NCI-H748 (cell line): ENCODE measurements around the gene ANKS1A.

Source experiments
- DNase-seq: peaks from one replicate; lab custom pipeline; 2025; ENCODE audit not compliant: unreplicated experiment; lab: John Stamatoyannopoulos, UW

The ANKS1A gene

DNA sequence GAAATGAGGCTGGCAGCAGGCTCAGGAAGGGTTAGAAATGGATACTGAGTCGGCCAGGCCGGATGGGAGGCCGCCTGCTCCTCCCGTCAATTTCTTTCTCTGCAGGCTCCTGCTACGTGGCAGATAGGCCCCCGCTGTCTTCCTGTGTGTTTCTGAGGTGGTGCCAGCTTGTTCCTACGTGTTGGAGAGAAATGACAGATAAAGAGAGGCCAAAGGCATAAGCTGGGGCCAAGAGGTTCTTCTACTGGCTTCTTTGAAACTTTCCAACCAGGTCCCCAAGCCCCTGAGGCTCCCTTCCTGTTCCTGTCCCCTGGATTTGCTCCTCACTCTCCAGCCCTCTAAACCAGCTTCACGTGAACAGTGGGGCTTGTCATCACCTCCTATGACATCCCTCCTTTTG, 175.2 kb downstream of the ANKS1A start:
- DNase-seq = no peak

- no peak for DNase-seq
Observed at GRCh38 chr6:35064757-35065440, 175.8 kb downstream of the ANKS1A start.

DNA sequence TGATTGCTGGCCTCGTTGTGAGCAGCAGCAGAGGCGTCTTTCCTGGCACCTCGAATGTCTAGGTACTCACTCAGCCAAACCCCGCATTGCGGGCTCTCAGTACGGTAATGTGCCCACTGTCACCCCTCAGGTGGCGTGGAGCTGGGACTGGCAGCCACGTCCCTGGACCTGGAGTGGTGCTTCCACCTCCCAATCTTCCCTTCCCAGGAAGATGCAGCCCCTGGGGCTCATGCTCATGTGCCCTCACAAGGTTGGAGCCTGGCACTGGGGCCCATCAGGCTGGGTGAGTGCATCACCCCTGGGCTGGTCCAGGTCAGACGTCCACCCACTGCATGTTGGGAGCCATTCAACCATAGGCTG, 176.4 kb downstream of the ANKS1A start:
- DNase-seq = no peak

GRCh38 chr6:35065870-35066269, 176.8 kb downstream of the ANKS1A start:
- no peak for DNase-seq

GRCh38 chr6:35067234-35067633, 178.2 kb downstream of the ANKS1A start:
- no peak for DNase-seq

GRCh38 chr6:35068206-35068605, 179.2 kb downstream of the ANKS1A start:
- DNase-seq = no peak

GRCh38 chr6:35068644-35069043, 179.6 kb downstream of the ANKS1A start:
- DNase-seq = no peak

DNA sequence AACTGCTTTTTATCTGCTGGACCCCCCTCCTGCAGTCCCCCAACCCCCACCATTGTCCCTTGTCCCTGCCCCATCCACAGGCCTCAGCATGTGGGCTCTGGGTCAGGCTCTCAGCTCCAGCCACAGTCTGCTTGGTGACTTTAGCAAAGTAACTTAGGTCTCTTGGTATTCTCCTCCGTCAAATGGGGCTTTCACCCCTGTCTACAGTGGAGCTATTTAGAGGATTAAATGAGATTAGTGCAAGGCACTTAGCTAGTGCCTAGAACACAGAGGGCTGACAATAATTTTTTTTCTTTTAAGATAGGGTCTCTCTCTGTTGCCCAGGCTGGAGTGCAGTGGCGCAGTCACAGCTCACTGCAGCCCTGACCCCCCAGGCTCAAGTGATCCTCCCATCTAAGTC, 180.2 kb downstream of the ANKS1A start:
- DNase-seq = no peak

DNA sequence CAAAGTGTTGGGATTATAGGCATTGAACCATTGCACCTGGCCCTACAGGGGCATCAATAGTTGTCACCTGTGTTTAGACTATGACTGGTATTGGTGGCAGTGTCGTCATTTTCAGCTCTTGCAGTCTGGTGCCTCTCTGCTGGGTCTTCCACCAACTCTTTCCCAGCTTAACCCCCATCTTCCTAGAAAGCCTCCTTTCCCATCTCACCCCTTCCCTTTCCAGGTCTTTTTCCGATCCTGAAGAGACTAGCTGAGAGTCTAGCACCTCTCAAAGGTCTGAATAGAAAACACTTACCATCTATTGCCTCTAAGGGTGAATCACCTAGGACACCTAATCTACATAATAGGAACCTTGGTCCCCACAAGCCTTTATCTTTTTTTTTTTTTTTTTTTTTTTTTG, 181.1 kb downstream of the ANKS1A start:
- no peak for DNase-seq

DNA sequence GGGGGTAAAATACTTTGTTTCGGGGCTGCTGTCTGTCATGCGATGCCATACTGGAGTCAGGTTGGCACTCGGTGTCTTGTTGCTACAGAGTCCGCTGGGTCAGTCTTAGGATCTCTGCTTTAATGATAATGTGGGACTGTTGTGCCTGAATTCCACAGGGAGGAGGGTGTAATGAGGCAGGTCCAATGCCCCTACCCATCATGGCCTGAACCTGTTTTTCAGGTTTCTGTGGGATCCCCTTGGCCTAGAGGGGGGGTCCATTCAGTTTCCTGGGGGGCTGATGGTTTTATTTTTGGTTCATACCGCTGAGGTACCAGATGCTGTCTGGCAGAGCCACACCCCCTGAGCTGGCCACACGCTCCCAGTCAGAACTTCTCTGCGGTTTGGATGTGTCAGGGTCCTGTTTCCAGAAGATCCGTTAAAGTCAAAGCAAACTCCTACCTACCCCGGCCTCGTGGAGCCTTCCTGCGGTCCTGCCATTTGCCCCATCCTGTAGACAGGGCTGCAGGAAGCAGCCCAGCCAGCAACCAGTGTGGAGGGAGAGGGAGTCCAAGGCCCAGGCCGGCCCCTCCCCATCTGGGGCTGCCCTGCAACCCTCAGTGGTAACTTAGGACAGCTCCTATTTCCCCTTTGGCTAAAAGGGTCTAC, 182.4 kb downstream of the ANKS1A start:
- no peak for DNase-seq

DNA sequence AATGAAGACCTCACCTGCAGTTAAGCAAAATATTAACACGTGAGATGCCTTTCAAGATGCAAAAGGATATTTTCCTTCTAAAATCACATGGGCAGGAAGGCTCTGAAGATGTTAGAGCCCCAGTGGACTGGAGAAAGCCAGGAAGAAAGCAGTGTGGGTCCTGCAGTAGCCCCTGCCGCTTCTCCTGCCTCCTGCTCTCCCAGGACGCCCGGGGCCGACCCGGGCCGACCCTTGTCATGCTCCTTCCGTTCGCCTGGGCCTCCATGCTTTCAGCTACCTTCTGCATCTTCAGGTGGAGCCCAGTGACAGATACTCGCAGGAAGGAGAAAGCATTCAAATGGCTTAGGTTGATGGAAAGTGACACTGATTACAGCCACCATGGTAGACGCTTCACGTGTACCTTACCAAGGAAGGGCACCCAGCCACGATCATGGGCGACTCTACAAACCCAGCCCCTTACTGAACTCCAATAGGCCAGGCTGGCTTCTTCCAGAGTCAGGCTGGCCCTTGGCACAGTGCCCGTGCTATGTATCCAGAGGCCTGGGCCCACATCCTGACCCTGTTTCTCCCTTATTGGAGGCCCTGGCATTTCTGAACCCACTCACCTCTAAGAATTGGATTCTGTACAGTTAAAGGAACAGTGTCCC, 183.1 kb downstream of the ANKS1A start:
- no peak for DNase-seq

GRCh38 chr6:35072698-35073055, 183.6 kb downstream of the ANKS1A start:
- DNase-seq = no peak

GRCh38 chr6:35073211-35073610, 184.2 kb downstream of the ANKS1A start:
- DNase-seq = no peak

- no peak for DNase-seq
Observed at GRCh38 chr6:35073766-35074471, 184.9 kb downstream of the ANKS1A start.

DNA sequence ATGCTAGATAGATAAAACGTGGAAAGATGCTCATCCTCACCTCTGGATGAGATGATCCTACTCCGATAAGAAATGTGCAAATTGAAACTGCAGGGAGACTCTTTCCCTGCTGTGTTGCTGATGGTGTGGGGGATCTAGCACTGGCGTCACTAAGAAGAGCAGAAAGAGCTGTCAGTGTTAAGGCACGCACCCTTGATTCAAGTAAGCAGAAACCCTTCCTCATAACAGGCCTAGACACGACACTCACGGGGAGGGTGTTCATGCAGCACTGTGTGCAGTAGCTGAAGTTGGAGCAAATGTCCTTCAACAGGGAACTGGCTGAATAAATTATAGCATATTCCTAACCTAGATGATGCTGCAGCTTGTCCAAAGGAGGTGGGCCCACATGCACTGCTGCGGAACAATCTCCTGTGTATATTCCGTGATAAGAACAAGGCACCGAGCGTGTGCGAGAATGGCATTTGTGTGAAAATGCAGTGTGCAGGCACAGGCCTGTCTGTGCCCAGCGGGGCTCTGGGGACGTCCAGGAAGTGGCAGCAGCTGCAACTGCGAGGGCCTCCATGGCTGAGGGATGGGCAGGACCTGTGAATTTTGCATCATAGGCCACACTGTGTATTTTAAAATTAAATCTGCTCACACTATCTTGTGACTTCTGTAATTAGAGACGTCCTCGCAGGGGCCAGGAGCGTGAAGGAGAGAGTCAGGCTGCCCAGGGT, 188.1 kb downstream of the ANKS1A start:
- DNase-seq = no peak

- no peak for DNase-seq
Observed at GRCh38 chr6:35077713-35078105, 188.7 kb downstream of the ANKS1A start.

DNA sequence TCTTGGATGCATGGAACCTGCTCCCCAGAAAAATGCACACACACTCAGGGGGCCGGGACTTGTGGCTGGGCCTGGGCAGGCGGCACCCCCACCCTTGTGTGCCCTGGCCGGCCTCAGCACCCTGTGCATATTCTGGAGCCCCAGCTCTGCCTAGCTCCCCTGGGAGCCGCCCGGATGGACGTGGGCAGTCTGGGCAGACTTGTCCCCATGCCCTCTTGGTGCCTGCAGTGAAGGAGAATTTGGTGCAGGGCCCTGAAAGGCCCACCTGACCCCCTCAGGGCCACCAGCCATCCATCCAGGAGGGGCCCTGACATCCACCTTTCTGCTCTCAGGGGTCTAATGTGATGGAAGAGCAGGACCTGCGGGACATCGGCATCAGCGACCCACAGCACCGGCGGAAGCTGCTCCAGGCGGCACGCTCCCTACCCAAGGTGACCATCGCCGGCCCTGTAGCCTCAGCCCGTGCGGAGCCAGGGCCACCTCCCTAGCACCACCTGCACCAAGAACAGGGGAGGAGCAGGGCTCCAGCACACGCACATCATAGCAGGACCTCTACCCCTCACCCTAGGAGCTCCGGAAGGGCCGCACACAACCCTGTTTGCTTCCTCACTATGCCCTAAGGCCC, 189.3 kb downstream of the ANKS1A start:
- DNase-seq = no peak

DNA sequence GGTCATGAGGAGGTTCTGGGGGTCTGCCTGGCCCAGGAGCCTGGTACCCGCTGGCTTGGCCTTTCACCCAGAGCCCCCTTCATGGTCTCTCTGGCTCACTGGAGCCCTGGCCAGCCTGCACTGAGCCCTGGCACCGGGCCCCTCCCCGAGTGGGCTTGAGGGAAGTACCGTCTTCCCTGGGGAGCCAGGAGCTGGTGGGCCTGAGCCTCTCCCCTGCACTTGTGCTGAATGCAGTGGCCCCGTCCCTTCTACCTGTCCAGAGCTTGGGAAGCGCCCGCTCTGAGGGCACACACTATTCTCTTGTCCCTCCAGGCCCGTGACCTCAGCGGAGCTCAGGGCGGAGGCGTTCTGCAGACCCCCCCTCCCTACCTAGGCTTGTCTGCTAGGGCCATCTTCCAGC, 189.8 kb downstream of the ANKS1A start:
- DNase-seq = no peak

- DNase-seq = no peak
Observed at GRCh38 chr6:35079311-35080000, 190.4 kb downstream of the ANKS1A start.

DNA sequence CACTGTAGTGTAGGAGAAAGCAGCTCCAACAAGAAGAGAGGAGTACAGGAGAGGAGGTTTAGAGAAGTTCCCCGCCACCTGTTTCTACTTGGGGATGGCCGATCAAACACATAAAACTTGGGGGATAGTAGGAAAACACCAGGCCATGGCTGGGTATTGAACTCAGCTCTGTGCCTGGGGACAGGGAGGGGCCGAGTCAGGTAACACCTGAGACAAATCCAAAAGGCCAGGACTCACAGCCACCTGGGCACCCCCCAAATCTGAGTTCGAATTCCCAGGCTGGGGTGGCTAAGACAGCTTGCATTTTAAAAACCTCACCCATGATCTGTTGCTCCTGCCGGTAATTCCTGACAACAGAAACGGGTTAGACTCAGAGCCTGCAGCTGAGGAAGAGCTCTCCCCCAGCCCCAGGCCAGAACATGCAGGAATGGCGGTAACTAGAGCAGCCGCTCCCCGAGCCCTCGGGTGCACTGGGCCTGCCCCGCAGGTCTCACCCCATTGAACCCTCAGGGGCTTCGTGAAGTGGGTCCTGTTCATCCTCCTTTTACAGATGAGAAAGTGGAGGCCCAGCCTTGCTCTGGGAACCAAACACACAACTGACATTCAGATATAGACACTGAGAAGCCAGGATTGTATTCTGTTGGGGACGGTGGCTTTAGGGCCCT, 191.1 kb downstream of the ANKS1A start:
- DNase-seq = no peak
